Body of pancreas (tissue), 4 donors: ENCODE results near the gene SMG7. TPM values are rescaled to one million over a fixed set of nuclear protein-coding genes. Genes with fewer than 3 reads are reported as not detected.

Experiments used
- ATAC-seq: fragments of 150-250 bp; one replicate; pipeline ENCODE4 v1.9.1; 2016
- DNase-seq, 4 donors: peaks; one replicate each; pipeline ENCODE4 v3.0.0-alpha.2; 2019
- H3K27ac ChIP-seq, 4 donors: fragments of 200-600 bp; sonication (generic); 1 replicate in 3 of 4; 2 replicates in 1 of 4; pipeline versions ENCODE4 v1.5.1 to v1.6.1; 2016 to 2019; ENCODE audit warnings: mild to moderate bottlenecking in 1 of 4, mixed read lengths in 1 of 4, moderate library complexity in 1 of 4
- H3K27me3 ChIP-seq, 2 donors: fragments of 200-600 bp; sonication (generic); one replicate each; pipeline ENCODE4 v1.6.0; 2016; ENCODE audit warnings: mild to moderate bottlenecking in 1 of 2
- H3K36me3 ChIP-seq, 2 donors: fragments of 200-600 bp; sonication (generic); replicated peaks in 1 of 2; 2 replicates each; pipeline ENCODE4 v1.5.1; 2016; ENCODE audit warnings: low read depth in 2 of 2; ENCODE audit not compliant: insufficient read depth in 1 of 2
- H3K4me1 ChIP-seq: fragments of 200-600 bp; sonication (generic); one replicate; pipeline ENCODE4 v1.6.0; 2016
- H3K4me3 ChIP-seq, 2 donors: fragments of 200-600 bp; sonication (generic); 1 replicate in 1 of 2; 2 replicates in 1 of 2; pipeline ENCODE4 v1.5.1; 2016 to 2019
- H3K9me3 ChIP-seq, 3 donors: fragments of 200-600 bp; sonication (generic); 1 replicate in 2 of 3; 2 replicates in 1 of 3; pipeline ENCODE4 v1.5.1; 2016
- POLR2A ChIP-seq, 3 donors: fragments of 450-650 bp; IDR thresholded peaks; one replicate each; pipeline ENCODE4 v1.6.1; 2016; ENCODE audit warnings: antibody characterized with exemption in 3 of 3, mild to moderate bottlenecking in 2 of 3
- WGBS, 2 donors: methylation state at CpG; one replicate each; pipeline ENCODE4 v1.1.5; 2017; 5-methylcytosine and 5-hydroxymethylcytosine counted together
- intact Hi-C: fragments of 100-400 bp; cut with DNase I; formaldehyde crosslinking; loops from one replicate; pipeline ENCODE4 v1.15.1; 2023
- total RNA-seq, 2 donors: library from RNA; depleted of rRNA; stranded (reverse); fragments of >200 nt; gene quantifications; one replicate each; pipeline ENCODE4 v1.1.0, GENCODE V29; 2016
- TF ChIP-seq, protein P1 (sequence below), 7 experiments: fragments of 450-650 bp in 4 of 7; fragments of 200-600 bp in 3 of 7; sonication (generic) in 3 of 7; IDR thresholded peaks; one replicate each; pipeline ENCODE4 v1.5.1; 2016 to 2019; ENCODE audit warnings: antibody characterized with exemption in 7 of 7

Gene SMG7
- total RNA-seq, 2 donors from 2014 or later = 22.4 to 34.2 TPM

DNA sequence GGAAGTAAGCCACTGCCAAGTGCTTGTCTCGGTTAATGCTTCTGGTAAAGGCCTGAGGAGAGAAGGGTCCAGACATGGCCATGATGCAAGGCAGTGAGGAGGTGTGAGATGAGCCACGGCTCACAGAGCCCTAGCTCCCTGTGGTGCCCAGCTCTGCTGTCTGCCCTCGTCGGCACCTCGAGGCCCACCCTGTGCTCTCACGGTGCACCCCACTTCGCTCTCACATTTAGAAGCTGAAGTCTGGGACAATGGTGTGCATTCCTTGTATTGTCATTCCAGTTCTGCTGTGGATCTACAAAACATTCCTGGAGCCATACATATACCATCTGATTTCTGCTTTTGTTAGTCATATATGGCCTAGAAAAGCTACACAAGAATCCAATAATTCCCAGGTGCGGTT, 114.6 kb downstream of the SMG7 start:
- 90 to 94% methylated on average over 6 to 8 of the region's 8 CpGs for WGBS, 2 donors
- intact Hi-C loops = no loop called here

DNA sequence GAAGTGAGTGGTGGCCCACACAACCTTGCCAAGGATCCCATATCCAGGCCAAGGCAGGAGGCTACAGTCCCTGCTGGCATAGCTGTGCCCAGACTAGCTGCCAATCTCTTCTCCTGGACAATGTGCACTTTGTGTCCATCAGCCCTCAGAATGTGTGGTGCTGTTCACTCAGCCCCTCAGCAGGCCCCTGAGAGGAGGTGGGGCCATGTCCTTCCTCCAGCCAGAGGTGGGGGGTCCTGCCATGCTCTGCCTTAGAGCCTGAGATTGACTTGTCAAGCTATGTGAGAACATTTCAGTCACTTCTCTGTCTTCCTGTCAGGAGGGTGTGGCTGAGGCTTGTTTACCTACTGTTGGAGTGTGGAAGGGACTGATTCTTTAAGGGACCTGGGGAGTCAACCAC, 116.5 kb downstream of the SMG7 start:
- no peak for TF ChIP-seq POLR2A (IDR thresholded peaks at IDR 0.05)
- TF ChIP-seq, protein P1, sequence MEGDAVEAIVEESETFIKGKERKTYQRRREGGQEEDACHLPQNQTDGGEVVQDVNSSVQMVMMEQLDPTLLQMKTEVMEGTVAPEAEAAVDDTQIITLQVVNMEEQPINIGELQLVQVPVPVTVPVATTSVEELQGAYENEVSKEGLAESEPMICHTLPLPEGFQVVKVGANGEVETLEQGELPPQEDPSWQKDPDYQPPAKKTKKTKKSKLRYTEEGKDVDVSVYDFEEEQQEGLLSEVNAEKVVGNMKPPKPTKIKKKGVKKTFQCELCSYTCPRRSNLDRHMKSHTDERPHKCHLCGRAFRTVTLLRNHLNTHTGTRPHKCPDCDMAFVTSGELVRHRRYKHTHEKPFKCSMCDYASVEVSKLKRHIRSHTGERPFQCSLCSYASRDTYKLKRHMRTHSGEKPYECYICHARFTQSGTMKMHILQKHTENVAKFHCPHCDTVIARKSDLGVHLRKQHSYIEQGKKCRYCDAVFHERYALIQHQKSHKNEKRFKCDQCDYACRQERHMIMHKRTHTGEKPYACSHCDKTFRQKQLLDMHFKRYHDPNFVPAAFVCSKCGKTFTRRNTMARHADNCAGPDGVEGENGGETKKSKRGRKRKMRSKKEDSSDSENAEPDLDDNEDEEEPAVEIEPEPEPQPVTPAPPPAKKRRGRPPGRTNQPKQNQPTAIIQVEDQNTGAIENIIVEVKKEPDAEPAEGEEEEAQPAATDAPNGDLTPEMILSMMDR (IDR thresholded peaks at IDR 0.05) = no peak

More for the DNA sequence above, 114.6 kb downstream of the SMG7 start:
- no peaks in the 10 kb centered on the region for H3K9me3 ChIP-seq
- no peak overlapping the region for H3K27ac ChIP-seq
- H3K36me3 ChIP-seq = no peaks in the 10 kb centered on the region
- TF ChIP-seq, protein P1 (IDR thresholded peaks at IDR 0.05) = no peak
- no peak for TF ChIP-seq POLR2A (IDR thresholded peaks at IDR 0.05)
- no peaks in the 10 kb centered on the region for H3K4me1 ChIP-seq
- H3K27me3 ChIP-seq = no peaks in the 10 kb centered on the region
- H3K4me3 ChIP-seq = no peak overlapping the region
- no peak for DNase-seq
- no peak for ATAC-seq

DNA sequence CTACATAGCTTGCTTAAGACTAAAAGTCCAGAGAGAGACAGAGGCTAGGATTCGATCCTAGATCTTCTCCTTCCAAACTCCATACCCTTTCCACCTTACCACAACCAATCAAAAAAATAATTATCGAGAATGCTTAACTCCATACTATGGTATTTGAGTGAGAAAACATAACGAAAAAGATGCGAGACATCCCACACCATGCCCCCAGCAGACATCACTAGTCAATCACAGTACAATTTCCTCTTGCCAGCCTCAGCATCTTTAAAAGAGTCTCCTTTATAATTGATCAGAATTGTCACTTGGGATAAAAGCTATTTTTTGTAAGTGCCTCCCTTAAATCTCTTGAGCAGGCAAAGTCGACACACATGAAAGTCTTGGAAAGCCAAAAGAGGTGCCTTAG, 117.1 kb downstream of the SMG7 start:
- no peaks in the 10 kb centered on the region for H3K4me1 ChIP-seq

More for the DNA sequence above, 116.5 kb downstream of the SMG7 start:
- ATAC-seq (no peak), DNase-seq (no peak)
- intact Hi-C loops = no loop called here
- H3K4me1 ChIP-seq = no peaks in the 10 kb centered on the region
- H3K27me3 ChIP-seq = no peaks in the 10 kb centered on the region
- H3K9me3 ChIP-seq = no peaks in the 10 kb centered on the region
- peak overlapping the region in 1 of 4 donors; percentile 60 for H3K27ac ChIP-seq
- H3K36me3 ChIP-seq = no peaks in the 10 kb centered on the region
- H3K4me3 ChIP-seq = no peak overlapping the region

DNA sequence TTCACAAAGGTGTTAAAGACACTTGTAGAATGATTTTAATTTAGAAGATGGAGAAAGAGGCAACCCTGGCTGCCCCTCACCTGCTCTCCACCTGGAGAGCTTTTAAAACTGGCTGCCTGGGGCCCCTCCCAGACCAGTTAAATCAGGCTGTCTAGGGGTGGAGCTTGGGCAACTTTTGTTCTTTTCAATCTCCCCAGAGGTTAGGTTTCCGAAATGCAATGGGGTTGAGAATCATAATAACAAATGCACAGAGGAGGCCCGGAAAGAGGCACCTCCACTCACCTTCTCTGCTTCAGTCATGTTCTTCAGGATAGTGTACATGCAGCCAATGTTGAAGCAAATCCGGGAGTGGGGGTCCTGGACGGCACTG, 117.6 kb downstream of the SMG7 start:
- ATAC-seq = no peak

More for the DNA sequence above, 117.1 kb downstream of the SMG7 start:
- TF ChIP-seq POLR2A (IDR thresholded peaks at IDR 0.05) = no peak
- TF ChIP-seq, protein P1 (IDR thresholded peaks at IDR 0.05) = no peak
- Histone ChIP-seq H3K27ac (peak overlapping the region in 1 of 4 donors; percentile 60), H3K4me3 (no peak overlapping the region), H3K36me3 (no peaks in the 10 kb centered on the region), H3K9me3 (no peaks in the 10 kb centered on the region), H3K27me3 (no peaks in the 10 kb centered on the region)
- 73 to 85% methylated on average over 5 of the region's 5 CpGs for WGBS, 2 donors
- no peak for DNase-seq
- intact Hi-C loops = no loop called here
- no peak for ATAC-seq

More for the DNA sequence above, 117.6 kb downstream of the SMG7 start:
- DNase-seq = no peak
- Histone ChIP-seq H3K27me3 (no peaks in the 10 kb centered on the region), H3K4me3 (no peak overlapping the region), H3K9me3 (no peaks in the 10 kb centered on the region), H3K27ac (peak overlapping the region in 1 of 4 donors; percentile 60), H3K36me3 (no peaks in the 10 kb centered on the region), H3K4me1 (no peaks in the 10 kb centered on the region)
- WGBS, 2 donors = 75 to 78% methylated on average over 4 of the region's 4 CpGs
- TF ChIP-seq, protein P1 (IDR thresholded peaks at IDR 0.05) = no peak
- TF ChIP-seq POLR2A (IDR thresholded peaks at IDR 0.05) = no peak
- intact Hi-C loops = no loop called here
